GM12878 (cell line): ENCODE data around the gene DIS3L2. TPM values are rescaled to one million over a fixed set of nuclear protein-coding genes. Genes with fewer than 3 reads are reported as not detected.

Experiments used
- ATAC-seq: fragments of 200-7000 bp; cut with Tn5 transposase; 3 replicates; pipeline ENCODE4 v1.9.1; 2020; ENCODE audit warnings: mild to moderate bottlenecking, moderate library complexity
- BruUV-seq: library from RNA; stranded (reverse); fragments of 400-500 nt; replicated peaks from 2 replicates; lab custom pipeline; 2021; lab: Mats Ljungman, UMichigan
- CTCF ChIA-PET: fragments of 300-600 bp; sonication (Branson Sonifier 250); formaldehyde crosslinking; extraction: SDS; loops from one replicate; lab custom pipeline; 2021; ENCODE audit warnings: inconsistent platforms; lab: Yijun Ruan, JAX
- POLR2A ChIA-PET: fragments of 350-600 bp; formaldehyde crosslinking; extraction: SDS; loops from one replicate; lab custom pipeline; 2021; ENCODE audit warnings: inconsistent platforms; lab: Charles Lee
- RAD21 ChIA-PET: fragments of 300-600 bp; sonication (Branson Sonifier 250); formaldehyde crosslinking; loops from one replicate; lab custom pipeline; 2023; ENCODE audit warnings: antibody characterized with exemption; ENCODE audit not compliant: unreplicated experiment; lab: Charles Lee
- SMC1A ChIA-PET: fragments of 300-600 bp; sonication (Branson Sonifier 250); formaldehyde crosslinking; loops from one replicate; lab custom pipeline; 2023; ENCODE audit not compliant: unreplicated experiment, uncharacterized antibody; lab: Charles Lee
- DNase-seq: peaks from one replicate; pipeline ENCODE4 v3.0.0-alpha.2; 2011; ENCODE audit warnings: low read depth, low spot score
- FAIRE-seq: peaks from 3 replicates; lab custom pipeline; 2011; peaks lifted over from hg19 to GRCh38; lab: Jason Lieb, UNC
- H2AFZ ChIP-seq: 2 replicates; pipeline ENCODE4 v1.6.0; 2011; ENCODE audit warnings: low read depth, low read length, control low read depth; ENCODE audit not compliant: control insufficient read depth
- H3K27ac ChIP-seq: 2 replicates; pipeline ENCODE4 v1.5.1; 2011; ENCODE audit warnings: control low read depth; ENCODE audit not compliant: control insufficient read depth, insufficient read depth
- H3K27me3 ChIP-seq, 2 experiments: replicated peaks in 1 of 2; 2 replicates each; pipeline versions ENCODE4 v1.6.0 to v1.6.1; 2011; ENCODE audit warnings: low read length in 1 of 2; ENCODE audit not compliant: control insufficient read depth in 2 of 2, insufficient read depth in 2 of 2
- H3K36me3 ChIP-seq, 2 experiments: 2 replicates each; pipeline ENCODE4 v1.5.1; 2011; ENCODE audit warnings: low read length in 1 of 2; ENCODE audit not compliant: control insufficient read depth in 2 of 2, insufficient read depth in 2 of 2
- H3K4me1 ChIP-seq: 2 replicates; pipeline ENCODE4 v1.6.1; 2011; ENCODE audit warnings: mild to moderate bottlenecking, low read length, moderate library complexity, mixed read lengths; ENCODE audit not compliant: control insufficient read depth, insufficient read depth
- H3K4me2 ChIP-seq: 2 replicates; pipeline ENCODE4 v1.6.0; 2011; ENCODE audit warnings: control low read depth; ENCODE audit not compliant: control insufficient read depth, insufficient read depth
- H3K4me3 ChIP-seq: fragments of 200-600 bp; sonication (generic); 2 replicates; pipeline ENCODE4 v1.5.1; 2016
- H3K79me2 ChIP-seq: 2 replicates; pipeline ENCODE4 v1.6.0; 2011; ENCODE audit warnings: low read length; ENCODE audit not compliant: control insufficient read depth, insufficient read depth
- H3K9ac ChIP-seq: 2 replicates; pipeline ENCODE4 v1.8.0; 2011; ENCODE audit warnings: low read length, control low read depth, mixed read lengths; ENCODE audit not compliant: control insufficient read depth, insufficient read depth
- H3K9me3 ChIP-seq: replicated peaks from 3 replicates; pipeline ENCODE4 v1.5.1; 2011; ENCODE audit warnings: mild to moderate bottlenecking, low read length; ENCODE audit not compliant: control insufficient read depth, insufficient read depth
- H4K20me1 ChIP-seq: 2 replicates; pipeline ENCODE4 v1.6.0; 2011; ENCODE audit not compliant: control insufficient read depth, insufficient read depth
- BHLHE40 ChIP-seq, 2 experiments: fragments of 450-650 bp in 1 of 2; IDR thresholded peaks; 2 replicates each; pipeline ENCODE4 v1.6.1; 2011 to 2017; ENCODE audit warnings: low read depth in 2 of 2, borderline replicate concordance in 1 of 2, improper control_type of control experiment in 1 of 2, low read length in 1 of 2, mild to moderate bottlenecking in 1 of 2
- EZH2 ChIP-seq: IDR thresholded peaks from 2 replicates; pipeline ENCODE4 v1.6.1; 2012; ENCODE audit warnings: low read depth, mild to moderate bottlenecking, control low read depth, inconsistent platforms, low read length, borderline replicate concordance; ENCODE audit not compliant: control insufficient read depth
- HCFC1 ChIP-seq: fragments of 150-350 bp; IDR thresholded peaks from 2 replicates; pipeline ENCODE4 v1.6.1; 2014; ENCODE audit warnings: low read length
- KAT2A ChIP-seq: conservative IDR thresholded peaks from 2 replicates; pipeline ENCODE4 v1.6.1; 2011; ENCODE audit warnings: low read depth, low read length; ENCODE audit not compliant: control insufficient read depth
- NR2C1 ChIP-seq: fragments of 450-650 bp; IDR thresholded peaks from 2 replicates; pipeline ENCODE4 v1.6.1; 2017; ENCODE audit warnings: antibody characterized with exemption, mild to moderate bottlenecking, moderate library complexity
- POLR2A ChIP-seq: IDR thresholded peaks from 2 replicates; pipeline ENCODE4 v1.6.1; 2011; ENCODE audit warnings: low read depth, mild to moderate bottlenecking, low read length
- TCF7 ChIP-seq: IDR thresholded peaks from 2 replicates; pipeline ENCODE4 v1.6.1; 2014; ENCODE audit warnings: antibody characterized with exemption, borderline replicate concordance
- ZNF24 ChIP-seq: fragments of 450-650 bp; IDR thresholded peaks from 2 replicates; pipeline ENCODE4 v1.6.1; 2017; ENCODE audit warnings: antibody characterized with exemption, mild to moderate bottlenecking
- WGBS: methylation state at CpG from one replicate; pipeline ENCODE4 v1.1.6; 2016; ENCODE audit warnings: low lambda C conversion rate; ENCODE audit not compliant: insufficient replicate concordance, insufficient coverage; ENCODE audit errors: missing lambda C conversion rate; 5-methylcytosine and 5-hydroxymethylcytosine counted together
- in situ Hi-C: fragments of 300-500 bp; cut with MboI; formaldehyde crosslinking; loops from 9 replicates; pipeline ENCODE4 v1.14.3; 2018; ENCODE audit warnings: mixed read lengths
- intact Hi-C: fragments of 100-400 bp; cut with micrococcal nuclease; formaldehyde crosslinking; loops from one replicate; pipeline ENCODE4 v1.14.2; 2022; ENCODE audit not compliant: unreplicated experiment
- polyA plus RNA-seq, 11 experiments: library from polyadenylated mRNA; depleted of rRNA in 4 of 11; unstranded in 6 of 11; stranded (reverse) in 5 of 11; fragments of >200 nt; fragmentation: Nextera tagmentation in 4 of 11; fragmentation: Illumina TruSeq in 1 of 11; extraction: Ambion mirVana in 4 of 11; extraction: Trizol in 1 of 11; gene quantifications; 1 replicate in 1 of 11; 2 replicates in 10 of 11; pipeline versions ENCODE4 v1.2.1 to v1.2.3, GENCODE V29; 2011 to 2016; ENCODE audit warnings: inconsistent platforms in 2 of 11, missing spikeins in 2 of 11, low read depth in 1 of 11
- total RNA-seq, 4 experiments: library from RNA; depleted of rRNA in 3 of 4; stranded (reverse); fragments of >200 nt in 3 of 4; fragmentation: Illumina TruSeq in 1 of 4; extraction: Trizol in 1 of 4; gene quantifications; 2 replicates each; pipeline versions ENCODE4 v1.2.1 to v1.2.3, GENCODE V29; 2013 to 2021

The DIS3L2 gene
- total and polyA plus RNA-seq, 10 of the 15 experiments (the other 5 are each of a cell fraction or from before 2014, with no cell fraction given), result 3.5 to 27.1 (median 16.0) TPM

DNA sequence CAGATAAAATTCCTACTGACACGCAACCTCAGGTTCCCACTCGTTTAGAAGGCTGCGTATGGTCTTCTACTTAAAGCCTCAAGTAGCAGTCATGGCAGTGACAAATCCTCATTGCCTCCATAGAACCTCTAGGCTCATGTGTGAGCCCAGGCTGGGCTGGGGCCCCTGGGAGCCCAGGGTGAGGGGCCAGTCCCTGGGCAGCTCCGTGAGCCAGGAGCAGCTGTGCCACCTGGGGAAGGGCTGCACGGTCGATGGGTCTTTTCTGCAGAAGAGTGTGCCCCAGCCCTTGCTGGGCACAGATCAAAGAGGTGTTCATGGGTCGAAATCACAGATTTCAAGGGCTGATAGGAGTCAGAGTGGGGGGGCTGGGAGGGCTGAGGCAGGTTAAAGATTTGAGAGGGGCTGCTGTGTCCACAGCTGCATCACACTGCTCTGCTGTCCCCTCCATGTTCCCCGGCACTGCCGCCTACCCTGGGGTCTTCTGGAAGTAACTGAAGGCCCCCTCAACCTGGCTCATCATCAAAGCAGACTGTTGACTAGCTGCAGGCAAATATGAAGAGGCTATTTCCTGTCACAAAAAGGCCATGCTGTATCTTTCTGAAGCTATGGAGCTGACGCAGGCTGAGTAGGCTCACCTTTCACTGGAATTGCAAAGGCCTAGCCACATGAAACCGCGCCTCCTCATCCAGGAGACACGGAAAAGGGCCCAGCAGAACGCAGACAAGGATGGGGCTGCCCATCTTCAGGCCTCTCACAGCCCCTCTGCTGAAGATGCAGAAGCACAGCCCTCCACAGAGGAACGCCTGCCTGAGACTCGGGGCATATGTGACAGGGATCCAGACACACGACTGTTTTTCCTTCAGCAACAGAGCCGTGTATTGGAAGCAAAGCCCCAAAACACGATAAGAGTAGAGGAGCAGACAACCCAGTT, 381.4 kb downstream of the DIS3L2 start:
- TF ChIP-seq KAT2A (no peak), TCF7 (no peak), HCFC1 (no peak), ZNF24 (no peak), EZH2 (no peak), BHLHE40 (IDR thresholded peaks at IDR 0.05; ENCODE audit: borderline replicate concordance in 1 of 2, low read depth in 2 of 2, low read length in 1 of 2) (no peak), POLR2A (no peak), NR2C1 (no peak)
- ChIA-PET POLR2A (no interaction called here), SMC1A (no interaction called here), RAD21 (no interaction called here), CTCF (interaction anchor here (1.3 kb wide), 1 partner anchor 97 kb away, joined by 4 read pairs; no protein-coding TSS in a partner anchor)
- ATAC-seq (no peak), DNase-seq (no peak), FAIRE-seq (no peak)
- no peaks in the 10 kb centered on the region for H3K4me1 ChIP-seq
- no peaks in the 10 kb centered on the region for H3K79me2 ChIP-seq
- no peak overlapping the region for H3K4me3 ChIP-seq
- H3K4me2 ChIP-seq, result no peak overlapping the region
- H2AFZ ChIP-seq, result no peak overlapping the region
- 60% methylated on average over 19 of the region's 19 CpGs for WGBS
- BruUV-seq, result no TSS peak
- H4K20me1 ChIP-seq, result no peaks in the 10 kb centered on the region
- H3K9ac ChIP-seq, result no peak overlapping the region
- H3K27ac ChIP-seq, result no peak overlapping the region
- no peaks in the 10 kb centered on the region for H3K27me3 ChIP-seq
- no peaks in the 10 kb centered on the region for H3K9me3 ChIP-seq
- in situ Hi-C loops (no loop called here), intact Hi-C loops (no loop called here)
- H3K36me3 ChIP-seq, result no peaks in the 10 kb centered on the region
